Liver (tissue), 9 donors: ENCODE data around the gene CXCL17. TPM values are rescaled to one million over a fixed set of nuclear protein-coding genes. Genes with fewer than 3 reads are reported as not detected.

Source experiments
- DNase-seq: peaks from one replicate; pipeline ENCODE4 v3.0.0-alpha.2; 2017; ENCODE audit warnings: low spot score
- H3K27ac ChIP-seq, 2 donors: one replicate each; pipeline ENCODE4 v1.7.0; 2013; ENCODE audit warnings: inconsistent platforms in 2 of 2, low read length in 2 of 2, control low read depth in 1 of 2, low read depth in 1 of 2, mild to moderate bottlenecking in 1 of 2
- H3K27me3 ChIP-seq, 4 donors: one replicate each; pipeline versions ENCODE4 v1.6.1 to v1.7.0; 2013; ENCODE audit warnings: low read length in 3 of 4, inconsistent platforms in 1 of 4, mild to moderate bottlenecking in 1 of 4, moderate library complexity in 1 of 4; ENCODE audit not compliant: control insufficient read depth in 4 of 4, insufficient read depth in 4 of 4
- H3K36me3 ChIP-seq, 4 donors: one replicate each; pipeline versions ENCODE4 v1.6.1 to v1.7.0; 2013; ENCODE audit warnings: low read length in 3 of 4, mild to moderate bottlenecking in 3 of 4, low read depth in 1 of 4, moderate library complexity in 1 of 4; ENCODE audit not compliant: control insufficient read depth in 4 of 4, insufficient read depth in 3 of 4
- H3K4me1 ChIP-seq, 4 donors: one replicate each; pipeline versions ENCODE4 v1.6.1 to v1.7.0; 2013; ENCODE audit warnings: low read length in 3 of 4, mild to moderate bottlenecking in 3 of 4, moderate library complexity in 1 of 4; ENCODE audit not compliant: control insufficient read depth in 4 of 4, insufficient read depth in 4 of 4
- H3K4me3 ChIP-seq, 3 donors: one replicate each; pipeline versions ENCODE4 v1.6.1 to v1.7.0; 2013; ENCODE audit warnings: low read length in 3 of 3, control low read depth in 1 of 3, low read depth in 1 of 3, mild to moderate bottlenecking in 1 of 3
- H3K9ac ChIP-seq, 2 donors: one replicate each; pipeline ENCODE4 v1.7.0; 2013; ENCODE audit warnings: low read length in 2 of 2, mild to moderate bottlenecking in 2 of 2, moderate library complexity in 2 of 2, control low read depth in 1 of 2, low read depth in 1 of 2
- H3K9me3 ChIP-seq, 4 donors: one replicate each; pipeline versions ENCODE4 v1.6.1 to v1.7.0; 2013; ENCODE audit warnings: low read length in 3 of 4; ENCODE audit not compliant: control insufficient read depth in 4 of 4
- EGR1 ChIP-seq, 2 donors: IDR thresholded peaks; 2 replicates each; pipeline ENCODE4 v1.6.1; 2016 to 2018; ENCODE audit warnings: antibody characterized with exemption in 2 of 2, low read depth in 2 of 2
- FOXA1 ChIP-seq: IDR thresholded peaks from 2 replicates; pipeline ENCODE4 v1.6.1; 2016; ENCODE audit warnings: antibody characterized with exemption
- FOXA2 ChIP-seq: IDR thresholded peaks from 2 replicates; pipeline ENCODE4 v1.6.1; 2016; ENCODE audit warnings: antibody characterized with exemption
- GABPA ChIP-seq, 2 donors: IDR thresholded peaks in 1 of 2; conservative IDR thresholded peaks in 1 of 2; 2 replicates each; pipeline ENCODE4 v1.6.1; 2016; ENCODE audit warnings: antibody characterized with exemption in 2 of 2, mild to moderate bottlenecking in 1 of 2, moderate library complexity in 1 of 2
- HNF4A ChIP-seq, 2 donors: conservative IDR thresholded peaks; 2 replicates each; pipeline ENCODE4 v1.6.1; 2016; ENCODE audit warnings: antibody characterized with exemption in 2 of 2, mild to moderate bottlenecking in 2 of 2
- HNF4G ChIP-seq: IDR thresholded peaks from 2 replicates; pipeline ENCODE4 v1.6.1; 2016; ENCODE audit warnings: antibody characterized with exemption
- JUND ChIP-seq, 2 donors: IDR thresholded peaks; 2 replicates each; pipeline ENCODE4 v1.6.1; 2016; ENCODE audit warnings: antibody characterized with exemption in 2 of 2
- NR2F2 ChIP-seq: IDR thresholded peaks from 2 replicates; pipeline ENCODE4 v1.6.1; 2016; ENCODE audit warnings: antibody characterized with exemption
- RAD21 ChIP-seq, 2 donors: IDR thresholded peaks; 2 replicates each; pipeline ENCODE4 v1.6.1; 2016; ENCODE audit warnings: antibody characterized with exemption in 2 of 2, mild to moderate bottlenecking in 2 of 2
- RXRA ChIP-seq, 2 donors: IDR thresholded peaks; 2 replicates each; pipeline ENCODE4 v1.6.1; 2017 to 2018; ENCODE audit warnings: antibody characterized with exemption in 2 of 2, mild to moderate bottlenecking in 1 of 2
- SP1 ChIP-seq: IDR thresholded peaks from 2 replicates; pipeline ENCODE4 v1.6.1; 2018; ENCODE audit warnings: antibody characterized with exemption, mild to moderate bottlenecking
- TAF1 ChIP-seq: conservative IDR thresholded peaks from 2 replicates; pipeline ENCODE4 v1.6.1; 2016; ENCODE audit warnings: antibody characterized with exemption, mild to moderate bottlenecking
- YY1 ChIP-seq: IDR thresholded peaks from 2 replicates; pipeline ENCODE4 v1.6.1; 2016; ENCODE audit warnings: antibody characterized with exemption, mild to moderate bottlenecking
- WGBS: extraction: QIAGEN DNeasy Blood & Tissue Kit; methylation state at CpG from one replicate; pipeline ENCODE4 v1.1.7; 2013; 5-methylcytosine and 5-hydroxymethylcytosine counted together
- polyA plus RNA-seq, 2 donors: library from polyadenylated mRNA; stranded (reverse) in 1 of 2; unstranded in 1 of 2; fragments of 200-250 nt in 1 of 2; fragments of >200 nt in 1 of 2; fragmentation: Nextera tagmentation in 1 of 2; extraction: Ambion mirVana in 1 of 2; gene quantifications; one replicate each; pipeline versions ENCODE4 v1.2.1 to v1.2.3, GENCODE V29; 2013 to 2015
- total RNA-seq, 2 donors: library from RNA; depleted of rRNA; stranded (reverse); fragments of >200 nt; gene quantifications; one replicate each; pipeline ENCODE4 v1.2.3, GENCODE V29; 2014
- TF ChIP-seq, protein P1 (sequence below): fragments of 150-350 bp; IDR thresholded peaks from 2 replicates; pipeline ENCODE4 v1.5.1; 2017; ENCODE audit warnings: improper control_type of control experiment, low read depth, low read length; ENCODE audit not compliant: missing input control
- TF ChIP-seq, protein P2 (sequence below): IDR thresholded peaks from 2 replicates; pipeline ENCODE4 v1.6.1; 2016; ENCODE audit warnings: antibody characterized with exemption, mild to moderate bottlenecking
- TF ChIP-seq, protein P3 (sequence below): IDR thresholded peaks from 2 replicates; pipeline ENCODE4 v1.6.1; 2016; ENCODE audit warnings: antibody characterized with exemption
- TF ChIP-seq, protein P4 (sequence below): IDR thresholded peaks from 2 replicates; pipeline ENCODE4 v1.6.1; 2016; ENCODE audit warnings: antibody characterized with exemption
- TF ChIP-seq, protein P5 (sequence below): IDR thresholded peaks from 2 replicates; pipeline ENCODE4 v1.6.1; 2016; ENCODE audit warnings: antibody characterized with exemption
- donor health status: healthy.
- donor health status: healthy.
- donor health status: healthy.
- donor health status: healthy.
- donor health status: healthy.

Gene CXCL17
- total and polyA plus RNA-seq, 4 donors: 0.10 to 0.93 TPM; not detected in 2

DNA sequence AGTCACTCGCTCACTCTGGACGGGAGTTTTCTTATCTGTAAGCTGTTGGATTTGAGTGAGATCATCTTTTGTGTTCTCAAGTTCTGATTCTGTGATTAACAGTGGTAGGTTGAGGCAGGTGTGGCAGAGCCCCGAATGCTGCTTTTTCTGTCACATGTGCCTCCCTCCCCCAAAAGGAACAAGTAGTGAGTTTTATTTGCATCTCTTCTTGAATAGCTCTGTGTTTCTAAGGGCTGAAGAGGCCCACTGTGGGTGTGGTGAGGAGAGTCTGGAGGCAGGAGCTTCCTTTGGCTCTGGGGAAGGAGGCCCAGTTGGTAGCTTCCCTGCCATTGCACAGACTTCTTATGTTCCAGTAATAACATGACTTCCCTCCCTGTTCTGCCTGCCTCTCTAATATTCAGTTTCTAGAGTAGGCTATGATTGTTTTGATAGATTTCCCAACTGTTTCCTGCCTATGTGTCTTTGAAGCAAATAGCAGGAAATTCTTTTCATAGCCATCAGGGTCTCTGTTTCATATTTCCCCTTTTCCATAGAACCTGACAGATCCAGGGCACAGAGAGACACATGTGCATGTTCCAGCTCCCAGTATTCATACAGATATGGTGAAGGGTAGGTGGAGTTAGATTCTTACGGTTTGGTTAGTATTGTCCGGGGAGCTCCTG, 23.9 kb upstream of the CXCL17 start (continued):
- TF ChIP-seq, protein P1, sequence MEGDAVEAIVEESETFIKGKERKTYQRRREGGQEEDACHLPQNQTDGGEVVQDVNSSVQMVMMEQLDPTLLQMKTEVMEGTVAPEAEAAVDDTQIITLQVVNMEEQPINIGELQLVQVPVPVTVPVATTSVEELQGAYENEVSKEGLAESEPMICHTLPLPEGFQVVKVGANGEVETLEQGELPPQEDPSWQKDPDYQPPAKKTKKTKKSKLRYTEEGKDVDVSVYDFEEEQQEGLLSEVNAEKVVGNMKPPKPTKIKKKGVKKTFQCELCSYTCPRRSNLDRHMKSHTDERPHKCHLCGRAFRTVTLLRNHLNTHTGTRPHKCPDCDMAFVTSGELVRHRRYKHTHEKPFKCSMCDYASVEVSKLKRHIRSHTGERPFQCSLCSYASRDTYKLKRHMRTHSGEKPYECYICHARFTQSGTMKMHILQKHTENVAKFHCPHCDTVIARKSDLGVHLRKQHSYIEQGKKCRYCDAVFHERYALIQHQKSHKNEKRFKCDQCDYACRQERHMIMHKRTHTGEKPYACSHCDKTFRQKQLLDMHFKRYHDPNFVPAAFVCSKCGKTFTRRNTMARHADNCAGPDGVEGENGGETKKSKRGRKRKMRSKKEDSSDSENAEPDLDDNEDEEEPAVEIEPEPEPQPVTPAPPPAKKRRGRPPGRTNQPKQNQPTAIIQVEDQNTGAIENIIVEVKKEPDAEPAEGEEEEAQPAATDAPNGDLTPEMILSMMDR: no peak
- no peak for TF ChIP-seq YY1

DNA sequence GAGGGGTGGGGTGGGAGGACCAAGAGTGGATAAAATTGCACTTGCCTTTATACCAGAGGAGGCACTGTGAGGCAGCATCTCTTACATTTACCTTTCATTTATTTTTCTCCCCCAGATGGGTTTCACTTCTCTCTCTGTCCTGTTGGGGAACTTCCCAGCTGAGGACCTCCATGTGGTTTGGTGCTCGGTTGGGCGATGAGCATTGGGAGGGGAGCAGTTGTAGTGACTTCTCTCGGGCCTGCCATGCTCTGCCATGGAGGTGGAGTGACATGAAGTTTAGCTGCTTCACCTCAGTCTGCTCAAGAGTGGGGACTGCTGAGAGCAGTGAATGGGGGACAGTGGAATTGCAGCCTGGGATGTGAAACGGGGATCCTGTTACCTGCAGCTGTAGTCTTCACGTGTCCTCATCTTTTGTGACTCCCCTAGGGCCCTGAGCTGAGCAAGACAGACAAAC, 23.1 kb upstream of the CXCL17 start:
- no peak for DNase-seq
- Histone ChIP-seq H3K27me3 (no peaks in the 10 kb centered on the region), H3K9me3 (no peaks in the 10 kb centered on the region), H3K9ac (no peak overlapping the region), H3K4me1 (peaks cover 0 to 4% (median 1%) of the 10 kb centered on the region in 4 donors), H3K27ac (no peak overlapping the region), H3K36me3 (no peaks in the 10 kb centered on the region), H3K4me3 (no peak overlapping the region)
- TF ChIP-seq RAD21 (IDR thresholded peaks at IDR 0.05) (no peak), GABPA (IDR thresholded peaks at IDR 0.05 in 1 of 2, conservative IDR thresholded peaks at IDR 0.05 in 1 of 2) (no peak), HNF4A (conservative IDR thresholded peaks at IDR 0.05) (no peak), FOXA1 (no peak), NR2F2 (no peak), HNF4G (no peak), FOXA2 (no peak), RXRA (IDR thresholded peaks at IDR 0.05) (no peak), SP1 (no peak), EGR1 (IDR thresholded peaks at IDR 0.05; ENCODE audit: low read depth in 2 of 2) (no peak), YY1 (no peak), JUND (IDR thresholded peaks at IDR 0.05) (no peak), TAF1 (no peak)
- TF ChIP-seq, protein P2, sequence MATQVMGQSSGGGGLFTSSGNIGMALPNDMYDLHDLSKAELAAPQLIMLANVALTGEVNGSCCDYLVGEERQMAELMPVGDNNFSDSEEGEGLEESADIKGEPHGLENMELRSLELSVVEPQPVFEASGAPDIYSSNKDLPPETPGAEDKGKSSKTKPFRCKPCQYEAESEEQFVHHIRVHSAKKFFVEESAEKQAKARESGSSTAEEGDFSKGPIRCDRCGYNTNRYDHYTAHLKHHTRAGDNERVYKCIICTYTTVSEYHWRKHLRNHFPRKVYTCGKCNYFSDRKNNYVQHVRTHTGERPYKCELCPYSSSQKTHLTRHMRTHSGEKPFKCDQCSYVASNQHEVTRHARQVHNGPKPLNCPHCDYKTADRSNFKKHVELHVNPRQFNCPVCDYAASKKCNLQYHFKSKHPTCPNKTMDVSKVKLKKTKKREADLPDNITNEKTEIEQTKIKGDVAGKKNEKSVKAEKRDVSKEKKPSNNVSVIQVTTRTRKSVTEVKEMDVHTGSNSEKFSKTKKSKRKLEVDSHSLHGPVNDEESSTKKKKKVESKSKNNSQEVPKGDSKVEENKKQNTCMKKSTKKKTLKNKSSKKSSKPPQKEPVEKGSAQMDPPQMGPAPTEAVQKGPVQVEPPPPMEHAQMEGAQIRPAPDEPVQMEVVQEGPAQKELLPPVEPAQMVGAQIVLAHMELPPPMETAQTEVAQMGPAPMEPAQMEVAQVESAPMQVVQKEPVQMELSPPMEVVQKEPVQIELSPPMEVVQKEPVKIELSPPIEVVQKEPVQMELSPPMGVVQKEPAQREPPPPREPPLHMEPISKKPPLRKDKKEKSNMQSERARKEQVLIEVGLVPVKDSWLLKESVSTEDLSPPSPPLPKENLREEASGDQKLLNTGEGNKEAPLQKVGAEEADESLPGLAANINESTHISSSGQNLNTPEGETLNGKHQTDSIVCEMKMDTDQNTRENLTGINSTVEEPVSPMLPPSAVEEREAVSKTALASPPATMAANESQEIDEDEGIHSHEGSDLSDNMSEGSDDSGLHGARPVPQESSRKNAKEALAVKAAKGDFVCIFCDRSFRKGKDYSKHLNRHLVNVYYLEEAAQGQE: no peak
- TF ChIP-seq, protein P3, sequence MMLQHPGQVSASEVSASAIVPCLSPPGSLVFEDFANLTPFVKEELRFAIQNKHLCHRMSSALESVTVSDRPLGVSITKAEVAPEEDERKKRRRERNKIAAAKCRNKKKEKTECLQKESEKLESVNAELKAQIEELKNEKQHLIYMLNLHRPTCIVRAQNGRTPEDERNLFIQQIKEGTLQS: no peak
- TF ChIP-seq, protein P1: no peak
- TF ChIP-seq, protein P4, sequence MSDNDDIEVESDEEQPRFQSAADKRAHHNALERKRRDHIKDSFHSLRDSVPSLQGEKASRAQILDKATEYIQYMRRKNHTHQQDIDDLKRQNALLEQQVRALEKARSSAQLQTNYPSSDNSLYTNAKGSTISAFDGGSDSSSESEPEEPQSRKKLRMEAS: no peak
- TF ChIP-seq, protein P5, sequence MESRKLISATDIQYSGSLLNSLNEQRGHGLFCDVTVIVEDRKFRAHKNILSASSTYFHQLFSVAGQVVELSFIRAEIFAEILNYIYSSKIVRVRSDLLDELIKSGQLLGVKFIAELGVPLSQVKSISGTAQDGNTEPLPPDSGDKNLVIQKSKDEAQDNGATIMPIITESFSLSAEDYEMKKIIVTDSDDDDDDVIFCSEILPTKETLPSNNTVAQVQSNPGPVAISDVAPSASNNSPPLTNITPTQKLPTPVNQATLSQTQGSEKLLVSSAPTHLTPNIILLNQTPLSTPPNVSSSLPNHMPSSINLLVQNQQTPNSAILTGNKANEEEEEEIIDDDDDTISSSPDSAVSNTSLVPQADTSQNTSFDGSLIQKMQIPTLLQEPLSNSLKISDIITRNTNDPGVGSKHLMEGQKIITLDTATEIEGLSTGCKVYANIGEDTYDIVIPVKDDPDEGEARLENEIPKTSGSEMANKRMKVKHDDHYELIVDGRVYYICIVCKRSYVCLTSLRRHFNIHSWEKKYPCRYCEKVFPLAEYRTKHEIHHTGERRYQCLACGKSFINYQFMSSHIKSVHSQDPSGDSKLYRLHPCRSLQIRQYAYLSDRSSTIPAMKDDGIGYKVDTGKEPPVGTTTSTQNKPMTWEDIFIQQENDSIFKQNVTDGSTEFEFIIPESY: no peak
- 91% methylated on average over 5 of the region's 5 CpGs for WGBS
